T-helper 17 cell (primary cell): ENCODE measurements around the gene PPFIBP2. TPM values are rescaled to one million over a fixed set of nuclear protein-coding genes. Genes with fewer than 3 reads are reported as not detected.

Experiments used
- ATAC-seq: fragments of 150-1000 bp; cut with Tn5 transposase; 2 replicates; pipeline ENCODE4 v1.10.0; 2021; ENCODE audit warnings: mild to moderate bottlenecking, moderate library complexity
- DNase-seq, 3 donors: peaks; one replicate each; pipeline versions ENCODE4 v3.0.0 to v3.0.0-alpha.2; 2020 to 2021
- H3K9me3 ChIP-seq: one replicate; pipeline ENCODE4 v1.7.0; 2013; ENCODE audit warnings: low read length, mild to moderate bottlenecking; ENCODE audit not compliant: control insufficient read depth, poor library complexity, severe bottlenecking
- H3K27ac Mint-ChIP-seq: one replicate; pipeline ENCODE4 v1.8.0; 2022; ENCODE audit warnings: mild to moderate bottlenecking, moderate library complexity, mixed read lengths
- H3K27me3 Mint-ChIP-seq: one replicate; pipeline ENCODE4 v1.8.0; 2022; ENCODE audit warnings: mixed read lengths
- H3K36me3 Mint-ChIP-seq: one replicate; pipeline ENCODE4 v1.8.0; 2022; ENCODE audit warnings: low read depth, mixed read lengths
- H3K4me1 Mint-ChIP-seq: one replicate; pipeline ENCODE4 v1.8.0; 2022; ENCODE audit warnings: mild to moderate bottlenecking, mixed read lengths
- H3K4me3 Mint-ChIP-seq: one replicate; pipeline ENCODE4 v1.8.0; 2022; ENCODE audit warnings: mild to moderate bottlenecking, moderate library complexity, mixed read lengths
- total RNA-seq, 4 donors: library from RNA in 2 of 4; stranded (reverse) in 2 of 4; gene quantifications; one replicate each; pipeline ENCODE4 v1.2.3 and lab custom pipeline; 2022 to 2026

The PPFIBP2 gene
- total RNA-seq, 2 donors from 2014 or later: 26.2 to 40.6 TPM

DNA sequence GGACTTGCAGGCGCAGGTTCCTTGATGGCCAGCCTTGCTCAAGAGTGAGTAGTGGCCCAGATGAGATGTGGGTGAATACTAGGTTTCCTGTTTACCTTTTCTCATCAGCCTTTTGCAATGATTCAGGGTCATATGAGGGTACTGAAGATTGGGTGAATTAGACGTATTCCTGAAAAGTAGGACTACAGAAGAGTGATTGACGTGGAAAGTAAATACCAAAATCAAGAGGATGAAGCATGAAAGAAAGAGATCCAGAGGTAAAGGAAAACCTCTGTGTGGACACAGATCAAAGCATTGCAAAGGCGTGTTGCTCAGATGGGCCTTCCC, 99.6 kb downstream of the PPFIBP2 start:
- Mint-ChIP-seq H3K4me3 (no peak overlapping the region), H3K36me3 (peaks cover 22% of the 10 kb centered on the region), H3K4me1 (peaks cover 14% of the 10 kb centered on the region), H3K27me3 (no peaks in the 10 kb centered on the region), H3K27ac (no peak overlapping the region)
- no peak for ATAC-seq
- DNase-seq: no peak
- no peaks in the 10 kb centered on the region for H3K9me3 ChIP-seq

DNA sequence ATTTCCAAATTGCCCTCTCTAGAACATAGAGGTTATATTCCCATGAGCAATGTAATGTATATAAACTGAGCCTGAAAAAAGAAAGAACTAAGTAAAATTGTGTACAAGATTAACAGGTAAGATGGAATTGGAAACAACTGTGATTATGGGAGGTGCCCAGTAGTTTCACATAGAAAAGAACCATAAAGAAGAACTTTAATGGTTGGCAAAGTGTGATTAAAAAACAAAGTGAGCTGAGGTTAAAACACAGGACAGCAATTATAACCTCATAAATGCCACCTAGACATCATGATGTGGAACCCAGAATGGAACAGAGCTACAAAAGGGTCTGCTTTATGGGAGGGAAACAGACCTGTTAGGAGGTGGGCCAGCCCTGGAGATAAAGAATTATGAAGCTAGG, 100.9 kb downstream of the PPFIBP2 start:
- Mint-ChIP-seq H3K36me3 (peaks cover 24% of the 10 kb centered on the region), H3K27me3 (no peaks in the 10 kb centered on the region), H3K4me1 (peaks cover 14% of the 10 kb centered on the region), H3K27ac (peak overlapping the region; percentile 29), H3K4me3 (no peak overlapping the region)
- no peaks in the 10 kb centered on the region for H3K9me3 ChIP-seq
- DNase-seq (no peak), ATAC-seq (no peak)

DNA sequence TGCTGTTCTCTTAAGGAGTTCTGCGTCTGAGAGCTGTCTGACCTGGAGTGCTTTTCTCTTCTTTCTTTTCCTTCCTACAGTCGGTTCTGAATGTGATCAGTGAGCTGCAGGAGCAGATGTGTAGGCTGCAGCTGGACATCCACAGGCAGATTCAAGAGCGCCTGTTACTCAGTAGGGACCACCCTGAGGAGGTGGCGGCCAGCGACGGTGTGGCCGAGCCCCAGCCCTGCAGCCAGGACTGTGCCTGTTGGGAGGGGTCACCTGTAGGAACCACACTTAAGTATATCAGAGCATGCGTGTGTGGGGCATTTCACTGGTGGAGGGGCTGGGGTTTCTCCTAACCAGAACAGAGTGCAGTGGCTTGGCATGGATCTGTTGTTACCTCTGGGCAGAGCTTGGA, 103.2 kb downstream of the PPFIBP2 start:
- DNase-seq (no peak), ATAC-seq (no peak)
- Mint-ChIP-seq H3K4me3 (no peak overlapping the region), H3K4me1 (peaks cover 14% of the 10 kb centered on the region), H3K27ac (no peak overlapping the region), H3K27me3 (no peaks in the 10 kb centered on the region), H3K36me3 (peaks cover 24% of the 10 kb centered on the region)
- no peaks in the 10 kb centered on the region for H3K9me3 ChIP-seq

DNA sequence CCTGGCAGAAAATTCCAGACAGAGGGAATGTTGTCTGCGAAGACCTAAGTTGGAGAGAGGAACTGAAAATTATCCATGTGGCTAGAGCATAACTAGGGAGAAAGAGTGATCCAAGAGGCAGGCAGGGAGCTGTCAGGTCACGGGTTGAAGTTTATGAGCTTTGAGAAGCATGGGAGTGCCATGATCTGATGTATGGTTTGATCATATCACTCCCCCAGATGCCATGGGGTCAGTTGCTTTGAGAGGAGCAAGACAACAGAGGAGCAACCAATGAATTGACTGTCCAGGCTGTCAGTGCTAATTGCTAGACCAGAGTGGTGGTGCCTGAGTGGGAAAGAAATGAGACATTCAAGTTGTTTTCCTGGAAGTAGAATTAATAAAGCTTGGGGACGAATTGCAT, 105.5 kb downstream of the PPFIBP2 start:
- DNase-seq (no peak), ATAC-seq (no peak)
- no peaks in the 10 kb centered on the region for H3K9me3 ChIP-seq
- Mint-ChIP-seq H3K27ac (no peak overlapping the region), H3K4me3 (no peak overlapping the region), H3K27me3 (no peaks in the 10 kb centered on the region), H3K36me3 (peaks cover 21% of the 10 kb centered on the region), H3K4me1 (peaks cover 7% of the 10 kb centered on the region)

DNA sequence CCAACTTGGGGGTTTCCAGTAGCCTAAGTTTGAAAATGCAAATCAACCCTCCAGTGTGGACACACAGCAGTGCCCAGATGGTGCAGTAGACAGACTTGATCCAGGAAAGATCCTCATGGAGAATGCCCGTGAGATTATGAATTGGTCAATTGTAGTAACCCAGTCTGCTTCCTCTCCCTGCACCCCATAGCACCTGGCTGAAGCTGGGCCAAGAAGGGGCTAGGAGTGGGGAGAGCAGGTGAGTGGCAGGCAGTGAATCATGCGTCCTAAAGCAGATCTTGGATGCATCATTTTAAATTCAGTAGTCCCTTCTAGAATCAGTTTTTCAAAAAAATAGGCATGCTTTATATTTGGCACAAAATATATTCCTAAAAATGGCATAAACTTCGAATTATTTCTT, 107.3 kb downstream of the PPFIBP2 start:
- peaks cover 7% of the 10 kb centered on the region for H3K4me1 Mint-ChIP-seq
- DNase-seq: no peak
- no peaks in the 10 kb centered on the region for H3K27me3 Mint-ChIP-seq
- H3K36me3 Mint-ChIP-seq: peaks cover 22% of the 10 kb centered on the region
- no peak for ATAC-seq
- no peak overlapping the region for H3K4me3 Mint-ChIP-seq
- no peak overlapping the region for H3K27ac Mint-ChIP-seq
- no peaks in the 10 kb centered on the region for H3K9me3 ChIP-seq

DNA sequence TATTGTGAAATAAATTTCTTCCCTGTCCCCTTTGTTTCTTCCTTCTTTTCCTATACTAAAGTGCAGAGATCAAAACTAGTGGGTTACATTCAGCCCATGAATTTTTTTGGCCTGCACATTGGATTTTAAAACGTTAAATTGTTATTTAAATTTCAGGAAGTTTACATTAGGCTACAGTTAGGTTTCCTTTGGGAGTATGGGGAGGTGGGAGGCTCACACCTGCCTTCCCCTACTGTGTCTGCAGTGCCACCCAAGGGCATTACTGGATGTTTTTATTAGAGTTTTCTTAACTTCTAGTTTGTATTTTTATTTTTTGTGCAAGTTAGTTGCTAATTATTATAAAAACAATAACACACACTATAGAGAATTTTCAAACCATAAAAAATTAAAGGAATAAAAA, 107.8 kb downstream of the PPFIBP2 start:
- H3K27me3 Mint-ChIP-seq: no peaks in the 10 kb centered on the region

DNA sequence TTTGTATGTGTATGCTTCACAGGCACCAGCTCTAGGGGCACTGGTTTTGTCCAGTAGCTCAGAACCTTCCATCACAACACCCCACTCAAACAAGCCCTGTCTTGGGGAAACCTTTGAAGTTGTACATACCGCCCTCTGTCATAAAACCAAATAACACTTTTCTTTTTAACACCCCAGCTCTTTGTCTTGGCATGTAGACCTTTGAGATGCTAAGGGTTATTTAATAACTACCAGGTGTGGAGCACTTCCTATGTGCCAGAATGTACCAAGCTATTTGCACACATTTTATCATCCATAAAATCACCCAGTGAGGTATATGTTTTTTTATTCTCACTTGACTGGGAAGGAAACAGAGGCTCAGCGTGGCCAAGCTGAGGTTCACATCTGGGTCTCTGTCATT, 108.9 kb downstream of the PPFIBP2 start:
- Mint-ChIP-seq H3K4me1 (peaks cover 2% of the 10 kb centered on the region), H3K27ac (no peak overlapping the region), H3K4me3 (no peak overlapping the region), H3K27me3 (no peaks in the 10 kb centered on the region), H3K36me3 (peaks cover 13% of the 10 kb centered on the region)
- H3K9me3 ChIP-seq: no peaks in the 10 kb centered on the region
- DNase-seq (no peak), ATAC-seq (no peak)

More for the DNA sequence above, 107.8 kb downstream of the PPFIBP2 start:
- H3K4me3 Mint-ChIP-seq: no peak overlapping the region
- H3K9me3 ChIP-seq: no peaks in the 10 kb centered on the region
- peaks cover 4% of the 10 kb centered on the region for H3K4me1 Mint-ChIP-seq
- peaks cover 18% of the 10 kb centered on the region for H3K36me3 Mint-ChIP-seq
- no peak overlapping the region for H3K27ac Mint-ChIP-seq
- ATAC-seq (no peak), DNase-seq (no peak)

DNA sequence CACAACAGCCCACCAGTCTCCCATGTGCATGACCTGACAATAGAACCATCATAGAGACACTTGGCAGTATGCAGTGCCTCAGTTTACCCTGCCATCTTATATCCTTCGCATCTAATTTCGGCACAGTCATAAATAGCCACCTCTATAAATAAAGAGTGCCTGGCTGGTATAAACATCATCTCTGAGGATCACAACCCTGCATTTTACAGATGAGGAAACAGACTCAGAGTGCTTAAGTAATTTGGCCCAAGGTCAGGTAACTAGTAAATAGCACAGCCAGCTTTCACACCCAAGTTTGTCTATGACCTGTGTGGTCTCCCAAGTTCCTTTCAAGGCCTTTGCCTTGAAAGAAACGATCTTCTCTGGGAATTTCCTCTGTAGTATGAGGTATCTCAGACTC, 114.9 kb downstream of the PPFIBP2 start:
- no peak overlapping the region for H3K4me3 Mint-ChIP-seq
- ATAC-seq: no peak
- peaks cover 7% of the 10 kb centered on the region for H3K36me3 Mint-ChIP-seq
- H3K27me3 Mint-ChIP-seq: no peaks in the 10 kb centered on the region
- H3K4me1 Mint-ChIP-seq: no peaks in the 10 kb centered on the region
- H3K27ac Mint-ChIP-seq: no peak overlapping the region
- no peak for DNase-seq
- H3K9me3 ChIP-seq: no peaks in the 10 kb centered on the region

DNA sequence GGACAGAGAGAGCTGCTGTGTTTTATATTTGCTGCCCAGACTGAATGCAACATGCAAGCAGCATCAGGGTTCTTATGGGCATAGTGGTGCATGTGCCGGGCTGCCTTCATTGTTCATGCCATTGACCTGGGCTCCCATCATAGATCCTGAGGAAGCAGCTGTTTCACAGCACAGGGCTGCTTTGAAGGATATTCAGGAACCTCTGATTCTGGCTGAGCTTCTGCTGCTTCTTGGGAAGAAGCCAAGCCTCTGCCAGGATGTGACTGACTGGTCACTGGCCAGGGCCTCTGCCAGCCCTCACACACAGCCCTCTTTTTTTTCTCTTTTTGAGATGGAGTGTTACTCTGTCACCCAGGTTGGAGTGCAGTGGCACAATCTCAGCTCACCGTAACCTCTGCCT, 116.2 kb downstream of the PPFIBP2 start:
- peaks cover 4% of the 10 kb centered on the region for H3K4me1 Mint-ChIP-seq
- DNase-seq (no peak), ATAC-seq (no peak)
- H3K27ac Mint-ChIP-seq: no peak overlapping the region
- H3K27me3 Mint-ChIP-seq: no peaks in the 10 kb centered on the region
- peaks cover 12% of the 10 kb centered on the region for H3K36me3 Mint-ChIP-seq
- H3K9me3 ChIP-seq: no peaks in the 10 kb centered on the region
- H3K4me3 Mint-ChIP-seq: no peak overlapping the region

DNA sequence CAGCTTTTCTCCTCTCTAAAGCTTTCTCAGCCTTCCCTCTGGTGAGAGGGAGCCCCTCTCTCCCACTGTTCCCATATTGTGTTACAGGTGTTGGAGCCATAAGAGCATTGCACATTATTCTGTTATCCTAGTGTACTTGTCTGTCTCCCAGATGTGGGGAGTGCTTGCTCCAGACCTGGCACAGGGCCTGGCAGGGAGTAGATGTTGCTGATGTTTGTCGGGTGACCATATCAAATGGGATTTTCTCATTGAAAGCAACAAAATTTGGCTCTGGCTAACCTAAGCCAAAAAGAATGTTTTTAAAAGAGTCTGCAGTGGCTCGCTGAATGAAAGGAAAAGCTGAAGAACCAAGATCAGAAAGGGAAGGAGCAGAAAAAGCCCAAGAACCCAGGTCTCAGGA, 118.4 kb downstream of the PPFIBP2 start:
- ATAC-seq (no peak), DNase-seq (no peak)
- H3K27ac Mint-ChIP-seq: no peak overlapping the region
- peaks cover 6% of the 10 kb centered on the region for H3K4me1 Mint-ChIP-seq
- no peaks in the 10 kb centered on the region for H3K27me3 Mint-ChIP-seq
- no peaks in the 10 kb centered on the region for H3K9me3 ChIP-seq
- H3K4me3 Mint-ChIP-seq: no peak overlapping the region
- H3K36me3 Mint-ChIP-seq: peaks cover 17% of the 10 kb centered on the region

DNA sequence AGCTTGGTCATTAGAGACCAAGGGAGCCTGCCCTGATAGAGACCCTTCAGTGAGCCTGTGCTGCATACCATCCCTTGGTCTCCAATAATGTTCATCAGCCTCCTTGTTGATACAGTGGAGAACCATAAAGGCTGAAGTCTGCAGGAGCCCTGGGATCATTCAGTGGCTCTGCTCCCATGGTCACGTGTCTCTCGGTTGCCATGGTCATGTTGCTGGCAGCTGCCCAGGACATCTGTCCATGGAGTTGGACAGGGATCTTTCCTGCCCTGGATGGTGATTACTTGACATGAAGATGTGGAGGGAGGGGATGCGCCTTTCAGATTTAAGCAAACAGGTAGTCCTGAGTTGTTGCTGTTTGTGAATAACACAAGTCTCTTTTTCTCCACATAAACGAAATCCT, 121.3 kb downstream of the PPFIBP2 start:
- no peak overlapping the region for H3K27ac Mint-ChIP-seq
- H3K4me1 Mint-ChIP-seq: peaks cover 13% of the 10 kb centered on the region
- H3K36me3 Mint-ChIP-seq: peaks cover 30% of the 10 kb centered on the region
- no peaks in the 10 kb centered on the region for H3K9me3 ChIP-seq
- no peak for DNase-seq
- H3K4me3 Mint-ChIP-seq: no peak overlapping the region
- ATAC-seq: no peak
- no peaks in the 10 kb centered on the region for H3K27me3 Mint-ChIP-seq

DNA sequence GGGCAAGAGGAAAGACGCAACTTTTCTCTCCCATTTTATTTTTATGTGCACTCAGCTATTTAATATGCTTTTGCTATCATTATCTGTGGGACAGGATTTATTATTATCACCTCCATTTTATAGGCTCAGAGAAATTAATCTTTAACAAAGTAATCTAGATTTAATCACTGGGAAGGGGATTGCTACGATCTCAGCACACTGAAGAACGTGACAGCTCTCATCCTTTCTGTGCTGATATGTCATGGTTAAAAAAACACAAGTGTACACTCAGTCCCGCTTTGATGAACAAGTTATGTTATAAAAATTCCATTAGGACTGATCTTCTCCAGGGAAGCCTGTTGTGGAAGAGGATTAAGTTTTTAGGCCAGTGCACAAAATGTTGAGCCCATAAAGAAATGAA, 121.9 kb downstream of the PPFIBP2 start:
- peaks cover 32% of the 10 kb centered on the region for H3K36me3 Mint-ChIP-seq
- no peak for DNase-seq

DNA sequence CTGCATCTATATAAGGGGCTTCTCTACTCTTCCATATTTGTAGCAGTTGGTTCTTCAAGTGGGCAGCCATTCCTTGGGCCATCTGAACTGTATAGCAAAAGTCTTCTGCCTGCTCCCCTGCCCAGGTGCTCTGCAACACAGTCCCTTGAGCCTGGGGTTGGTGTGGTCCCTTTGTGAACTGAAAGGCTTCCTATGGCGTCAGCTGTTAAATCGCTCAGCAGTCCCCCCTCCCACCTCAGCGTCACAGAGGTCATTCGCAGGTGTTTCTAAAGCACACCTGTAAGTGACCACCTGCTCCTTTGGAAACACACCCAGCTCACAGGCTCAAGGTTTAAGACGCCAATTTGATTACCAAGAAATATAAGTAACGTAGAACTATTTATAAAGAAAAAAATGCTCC, 122.6 kb downstream of the PPFIBP2 start:
- no peak for DNase-seq
- Mint-ChIP-seq H3K36me3 (peaks cover 34% of the 10 kb centered on the region), H3K4me1 (peaks cover 13% of the 10 kb centered on the region), H3K27ac (peak overlapping the region; percentile 9), H3K27me3 (no peaks in the 10 kb centered on the region), H3K4me3 (no peak overlapping the region)
- no peak for ATAC-seq
- H3K9me3 ChIP-seq: no peaks in the 10 kb centered on the region

More for the DNA sequence above, 121.9 kb downstream of the PPFIBP2 start:
- H3K4me3 Mint-ChIP-seq: no peak overlapping the region
- ATAC-seq: no peak
- no peaks in the 10 kb centered on the region for H3K27me3 Mint-ChIP-seq
- H3K9me3 ChIP-seq: no peaks in the 10 kb centered on the region
- peak overlapping the region; percentile 9 for H3K27ac Mint-ChIP-seq
- peaks cover 13% of the 10 kb centered on the region for H3K4me1 Mint-ChIP-seq

DNA sequence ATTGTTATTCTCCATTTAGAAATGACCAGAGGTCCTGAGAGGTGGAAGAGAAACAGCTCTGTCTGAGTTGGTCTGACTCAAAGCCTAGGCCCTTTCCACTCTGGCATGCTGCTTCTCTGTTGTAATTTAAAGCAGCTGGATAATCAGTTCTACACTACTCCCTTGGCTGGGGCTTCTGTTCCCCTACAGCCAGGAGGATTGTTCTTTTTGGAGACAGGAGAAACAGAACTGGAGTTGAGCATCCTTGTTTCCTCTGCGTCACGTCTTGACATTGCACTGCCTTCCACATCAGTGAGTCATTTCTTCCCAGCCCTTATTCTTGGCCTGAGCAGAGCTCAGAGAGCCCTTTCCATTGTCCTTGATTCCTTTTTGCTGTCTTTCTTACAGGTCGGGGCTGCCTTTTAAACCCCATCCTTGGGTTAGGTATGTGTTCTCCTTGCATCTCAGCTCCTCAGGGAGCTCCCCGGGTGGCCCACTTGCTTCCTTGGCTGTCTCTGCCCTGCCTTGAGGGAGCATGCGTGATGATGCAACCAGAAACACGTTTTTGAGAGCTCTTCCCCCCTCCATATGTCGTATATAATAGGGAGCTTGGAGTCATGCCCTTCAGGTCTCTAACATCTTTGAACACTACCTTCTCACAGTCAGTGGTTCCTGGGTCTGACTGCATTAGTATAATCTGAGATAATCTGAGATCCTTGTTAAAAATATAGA, 123.8 kb downstream of the PPFIBP2 start:
- Mint-ChIP-seq H3K27me3 (no peaks in the 10 kb centered on the region), H3K27ac (no peak overlapping the region), H3K4me3 (no peak overlapping the region), H3K36me3 (peaks cover 33% of the 10 kb centered on the region), H3K4me1 (peaks cover 13% of the 10 kb centered on the region)
- no peaks in the 10 kb centered on the region for H3K9me3 ChIP-seq
- DNase-seq (no peak), ATAC-seq (no peak)
